Rectal smooth muscle tissue (tissue), 1 donor: ENCODE data around the gene CTNNA3.

Experiments
- H3K27ac ChIP-seq: one replicate; pipeline ENCODE4 v1.7.0; 2013; ENCODE audit warnings: low read depth, low read length, inconsistent platforms
- H3K27me3 ChIP-seq: one replicate; pipeline ENCODE4 v1.7.0; 2013; ENCODE audit warnings: low read length; ENCODE audit not compliant: control insufficient read depth, insufficient read depth
- H3K36me3 ChIP-seq: one replicate; pipeline ENCODE4 v1.7.0; 2013; ENCODE audit warnings: low read length; ENCODE audit not compliant: control insufficient read depth, insufficient read depth
- H3K4me1 ChIP-seq: one replicate; pipeline ENCODE4 v1.7.0; 2013; ENCODE audit warnings: low read length; ENCODE audit not compliant: control insufficient read depth, insufficient read depth
- H3K4me3 ChIP-seq: one replicate; pipeline ENCODE4 v1.7.0; 2013; ENCODE audit warnings: low read length
- H3K9ac ChIP-seq: one replicate; pipeline ENCODE4 v1.7.0; 2013; ENCODE audit warnings: low read length

Gene CTNNA3

DNA sequence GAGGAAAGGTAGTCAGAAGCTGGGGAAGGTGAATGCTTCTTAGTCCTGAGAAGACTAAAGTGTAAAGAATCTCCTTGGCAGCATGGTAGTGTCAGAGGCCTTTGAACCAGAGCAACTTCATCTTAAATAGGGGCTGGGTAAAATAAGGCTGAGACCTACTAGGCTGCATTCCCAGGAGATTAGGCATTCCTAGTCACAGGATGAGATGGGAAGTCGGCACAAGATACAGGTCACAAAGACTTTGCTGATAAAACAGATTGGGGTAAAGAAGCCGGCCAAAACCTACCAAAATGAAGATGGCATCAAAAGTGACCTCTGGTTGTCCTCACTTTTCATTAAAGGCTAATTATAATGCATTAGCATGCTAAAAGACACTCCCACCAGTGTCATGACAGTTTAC is 418.6 kb downstream of the CTNNA3 start:
- H3K4me3 ChIP-seq, result no peak overlapping the region
- no peaks in the 10 kb centered on the region for H3K4me1 ChIP-seq

DNA sequence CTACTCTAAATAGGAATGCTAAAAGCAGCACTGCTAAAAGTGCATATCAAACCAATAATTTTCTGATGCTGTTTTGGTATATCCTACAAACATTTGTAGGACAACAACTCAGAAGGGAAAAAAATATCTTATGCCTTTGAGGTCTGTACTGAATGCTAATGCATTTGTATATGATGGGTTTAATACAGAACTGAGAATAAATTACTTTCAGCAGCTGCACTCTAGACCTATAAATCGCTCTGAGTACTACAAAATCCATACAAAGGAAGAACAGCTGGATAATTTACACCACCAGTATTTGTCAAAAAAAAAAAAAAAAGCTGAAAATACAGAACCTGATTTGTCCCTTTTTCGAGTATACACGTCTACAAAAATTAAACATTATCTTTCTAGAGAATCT is 426.2 kb downstream of the CTNNA3 start:
- H3K27me3 ChIP-seq, result no peaks in the 10 kb centered on the region
- H3K4me3 ChIP-seq, result no peak overlapping the region
- no peaks in the 10 kb centered on the region for H3K4me1 ChIP-seq
- H3K27ac ChIP-seq, result no peak overlapping the region
- H3K36me3 ChIP-seq, result no peaks in the 10 kb centered on the region
- H3K9ac ChIP-seq, result no peak overlapping the region

More for the DNA sequence above, 418.6 kb downstream of the CTNNA3 start:
- no peak overlapping the region for H3K9ac ChIP-seq
- H3K27me3 ChIP-seq, result no peaks in the 10 kb centered on the region
- no peaks in the 10 kb centered on the region for H3K36me3 ChIP-seq
- no peak overlapping the region for H3K27ac ChIP-seq

GRCh38 chr10:67268146-67268545 is 427.8 kb downstream of the CTNNA3 start:
- no peaks in the 10 kb centered on the region for H3K36me3 ChIP-seq
- no peak overlapping the region for H3K9ac ChIP-seq
- no peaks in the 10 kb centered on the region for H3K4me1 ChIP-seq
- H3K27me3 ChIP-seq, result no peaks in the 10 kb centered on the region
- H3K27ac ChIP-seq, result no peak overlapping the region
- no peak overlapping the region for H3K4me3 ChIP-seq

GRCh38 chr10:67262675-67263074 is 433.3 kb downstream of the CTNNA3 start:
- Histone ChIP-seq H3K36me3 (no peaks in the 10 kb centered on the region), H3K9ac (no peak overlapping the region), H3K4me1 (no peaks in the 10 kb centered on the region), H3K4me3 (no peak overlapping the region), H3K27ac (no peak overlapping the region), H3K27me3 (no peaks in the 10 kb centered on the region)

GRCh38 chr10:67261300-67261797 is 434.6 kb downstream of the CTNNA3 start:
- H3K36me3 ChIP-seq, result no peaks in the 10 kb centered on the region
- H3K4me1 ChIP-seq, result no peaks in the 10 kb centered on the region
- H3K27me3 ChIP-seq, result no peaks in the 10 kb centered on the region
- no peak overlapping the region for H3K4me3 ChIP-seq
- H3K9ac ChIP-seq, result no peak overlapping the region
- H3K27ac ChIP-seq, result no peak overlapping the region

- Histone ChIP-seq H3K27me3 (no peaks in the 10 kb centered on the region), H3K36me3 (no peaks in the 10 kb centered on the region), H3K27ac (no peak overlapping the region), H3K4me3 (no peak overlapping the region), H3K9ac (no peak overlapping the region), H3K4me1 (no peaks in the 10 kb centered on the region)
Observed at GRCh38 chr10:67259319-67259929, 436.6 kb downstream of the CTNNA3 start.

- H3K9ac ChIP-seq, result no peak overlapping the region
- no peaks in the 10 kb centered on the region for H3K36me3 ChIP-seq
- no peak overlapping the region for H3K27ac ChIP-seq
- H3K4me3 ChIP-seq, result no peak overlapping the region
- no peaks in the 10 kb centered on the region for H3K27me3 ChIP-seq
- no peaks in the 10 kb centered on the region for H3K4me1 ChIP-seq
Observed at GRCh38 chr10:67257427-67258144, 438.4 kb downstream of the CTNNA3 start.

DNA sequence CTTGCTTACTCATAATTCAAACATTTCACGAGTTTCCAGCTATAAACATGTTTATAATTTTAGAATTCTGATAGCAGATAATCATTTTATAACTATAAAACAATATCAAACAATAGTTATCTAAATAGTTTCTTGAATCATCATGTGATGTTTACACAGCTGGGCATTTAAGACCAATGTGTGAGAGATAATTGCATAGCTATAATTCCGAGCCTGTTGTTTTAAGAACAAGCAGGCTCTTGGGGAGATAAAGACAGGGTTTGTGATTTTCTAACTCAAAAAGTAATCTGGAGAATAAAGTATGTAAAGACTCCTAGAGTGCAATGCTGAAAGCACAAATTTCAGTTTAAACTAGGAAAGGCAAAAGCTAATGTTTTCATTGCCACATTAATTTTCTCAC is 439.0 kb downstream of the CTNNA3 start:
- no peaks in the 10 kb centered on the region for H3K36me3 ChIP-seq
- H3K27me3 ChIP-seq, result no peaks in the 10 kb centered on the region
- no peak overlapping the region for H3K4me3 ChIP-seq
- H3K4me1 ChIP-seq, result no peaks in the 10 kb centered on the region
- H3K9ac ChIP-seq, result no peak overlapping the region
- H3K27ac ChIP-seq, result no peak overlapping the region

DNA sequence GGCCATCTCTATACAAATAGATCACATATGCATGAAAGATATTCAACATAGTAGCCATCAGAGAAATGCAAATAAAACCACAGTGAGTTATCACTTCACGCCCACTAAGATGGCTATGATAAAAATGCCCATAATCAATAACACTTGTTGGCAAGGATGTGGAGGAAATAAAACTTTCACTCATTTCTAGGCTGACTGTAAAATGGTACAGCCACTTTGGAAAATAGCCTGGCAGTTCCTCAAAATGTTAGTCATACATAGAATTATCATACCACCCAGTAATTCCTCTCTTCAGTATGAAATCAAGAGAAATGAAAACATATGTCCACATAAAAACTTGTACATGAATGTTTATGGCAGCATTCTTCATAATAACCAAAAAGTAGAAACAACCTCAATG is 445.3 kb downstream of the CTNNA3 start:
- H3K9ac ChIP-seq, result no peak overlapping the region
- no peaks in the 10 kb centered on the region for H3K27me3 ChIP-seq

DNA sequence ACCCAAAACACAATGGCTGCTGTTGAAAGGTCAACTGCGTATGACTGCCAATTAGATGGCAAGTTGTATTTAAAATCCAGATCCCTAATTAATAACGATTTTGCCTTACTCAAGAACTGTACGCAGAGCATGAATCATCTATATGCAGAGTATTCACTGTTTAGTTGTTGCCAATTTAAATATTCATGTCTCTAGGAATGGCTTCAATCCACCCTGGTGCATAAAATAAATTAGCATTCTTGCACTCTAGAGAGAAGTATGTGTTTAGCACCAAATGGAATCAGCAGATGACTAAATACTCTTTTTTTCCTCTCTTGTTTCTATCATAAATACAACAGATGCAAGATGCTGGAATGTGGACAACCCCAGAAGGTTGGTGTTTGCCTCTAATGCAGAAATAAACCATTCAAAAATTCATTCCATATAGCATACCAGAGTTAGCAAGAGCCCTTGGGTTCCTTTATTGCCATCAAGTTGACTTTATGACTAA is 449.9 kb downstream of the CTNNA3 start:
- Histone ChIP-seq H3K9ac (no peak overlapping the region), H3K27ac (no peak overlapping the region), H3K4me3 (no peak overlapping the region), H3K36me3 (no peaks in the 10 kb centered on the region), H3K27me3 (no peaks in the 10 kb centered on the region), H3K4me1 (no peaks in the 10 kb centered on the region)

More for the DNA sequence above, 445.3 kb downstream of the CTNNA3 start:
- Histone ChIP-seq H3K27ac (no peak overlapping the region), H3K4me3 (no peak overlapping the region), H3K36me3 (no peaks in the 10 kb centered on the region), H3K4me1 (no peaks in the 10 kb centered on the region)

GRCh38 chr10:67242528-67242927 is 453.5 kb downstream of the CTNNA3 start:
- no peak overlapping the region for H3K27ac ChIP-seq
- no peaks in the 10 kb centered on the region for H3K27me3 ChIP-seq
- H3K36me3 ChIP-seq, result no peaks in the 10 kb centered on the region

GRCh38 chr10:67241451-67241850 is 454.5 kb downstream of the CTNNA3 start:
- H3K4me3 ChIP-seq, result no peak overlapping the region
- H3K27ac ChIP-seq, result no peak overlapping the region
- H3K27me3 ChIP-seq, result no peaks in the 10 kb centered on the region
- H3K36me3 ChIP-seq, result no peaks in the 10 kb centered on the region
- no peaks in the 10 kb centered on the region for H3K4me1 ChIP-seq
- H3K9ac ChIP-seq, result no peak overlapping the region

More at GRCh38 chr10:67242528-67242927, 453.5 kb downstream of the CTNNA3 start:
- H3K9ac ChIP-seq, result no peak overlapping the region
- H3K4me3 ChIP-seq, result no peak overlapping the region
- H3K4me1 ChIP-seq, result no peaks in the 10 kb centered on the region
